Neutrophil (primary cell): ENCODE data around the gene B4GALT7.

Source experiments
- H3K27ac ChIP-seq: fragments of 200-600 bp; sonication (generic); 2 replicates; pipeline ENCODE4 v1.5.1; 2016; ENCODE audit warnings: mild to moderate bottlenecking, moderate library complexity
- H3K27me3 ChIP-seq: fragments of 200-600 bp; sonication (generic); 2 replicates; pipeline ENCODE4 v1.6.0; 2016; ENCODE audit warnings: mild to moderate bottlenecking
- H3K36me3 ChIP-seq: fragments of 200-600 bp; sonication (generic); 2 replicates; pipeline ENCODE4 v1.5.1; 2017
- H3K4me1 ChIP-seq, 2 experiments: fragments of 200-600 bp in 1 of 2; sonication (generic) in 1 of 2; 1 replicate in 1 of 2; 2 replicates in 1 of 2; pipeline versions ENCODE4 v1.5.1 to v1.6.1; 2013 to 2016; ENCODE audit warnings: low read depth in 1 of 2, low read length in 1 of 2, mild to moderate bottlenecking in 1 of 2, moderate library complexity in 1 of 2; ENCODE audit not compliant: control insufficient read depth in 1 of 2, insufficient read depth in 1 of 2
- H3K4me3 ChIP-seq, 2 experiments: fragments of 200-600 bp in 1 of 2; sonication (generic) in 1 of 2; 1 replicate in 1 of 2; 2 replicates in 1 of 2; pipeline ENCODE4 v1.5.1; 2013 to 2016; ENCODE audit warnings: low read depth in 1 of 2, low read length in 1 of 2, mild to moderate bottlenecking in 1 of 2, moderate library complexity in 1 of 2
- H3K9me3 ChIP-seq: fragments of 200-600 bp; sonication (generic); 2 replicates; pipeline ENCODE4 v1.5.1; 2016
- TF ChIP-seq, protein P1 (sequence below): fragments of 200-600 bp; sonication (generic); IDR thresholded peaks from 2 replicates; pipeline ENCODE4 v1.5.1; 2016; ENCODE audit warnings: antibody characterized with exemption

Gene B4GALT7

DNA sequence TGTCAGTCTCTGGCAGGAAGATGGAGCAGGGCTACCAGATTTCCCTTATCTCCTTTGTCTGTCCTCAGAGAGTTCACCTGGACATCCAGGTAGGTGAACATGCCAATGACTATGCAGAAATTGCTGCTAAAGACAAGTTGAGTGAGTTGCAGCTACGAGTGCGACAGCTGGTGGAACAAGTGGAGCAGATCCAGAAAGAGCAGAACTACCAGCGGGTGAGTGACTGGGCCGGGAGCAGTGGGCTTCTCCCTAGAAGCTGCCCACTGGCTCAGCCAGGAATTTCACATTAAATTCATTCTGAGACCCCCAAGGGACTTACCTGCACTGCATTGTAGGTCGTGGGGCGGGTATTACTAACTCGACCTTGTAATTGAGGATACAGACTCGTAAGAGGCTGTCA lies 5.9 kb upstream of the B4GALT7 start:
- Histone ChIP-seq H3K4me3 (no peak overlapping the region), H3K9me3 (no peaks in the 10 kb centered on the region), H3K27ac (no peak overlapping the region), H3K4me1 (peaks cover 22 to 24% of the 10 kb centered on the region in 2 experiments), H3K27me3 (peaks cover 33% of the 10 kb centered on the region), H3K36me3 (peaks cover 34% of the 10 kb centered on the region)
- TF ChIP-seq, protein P1, sequence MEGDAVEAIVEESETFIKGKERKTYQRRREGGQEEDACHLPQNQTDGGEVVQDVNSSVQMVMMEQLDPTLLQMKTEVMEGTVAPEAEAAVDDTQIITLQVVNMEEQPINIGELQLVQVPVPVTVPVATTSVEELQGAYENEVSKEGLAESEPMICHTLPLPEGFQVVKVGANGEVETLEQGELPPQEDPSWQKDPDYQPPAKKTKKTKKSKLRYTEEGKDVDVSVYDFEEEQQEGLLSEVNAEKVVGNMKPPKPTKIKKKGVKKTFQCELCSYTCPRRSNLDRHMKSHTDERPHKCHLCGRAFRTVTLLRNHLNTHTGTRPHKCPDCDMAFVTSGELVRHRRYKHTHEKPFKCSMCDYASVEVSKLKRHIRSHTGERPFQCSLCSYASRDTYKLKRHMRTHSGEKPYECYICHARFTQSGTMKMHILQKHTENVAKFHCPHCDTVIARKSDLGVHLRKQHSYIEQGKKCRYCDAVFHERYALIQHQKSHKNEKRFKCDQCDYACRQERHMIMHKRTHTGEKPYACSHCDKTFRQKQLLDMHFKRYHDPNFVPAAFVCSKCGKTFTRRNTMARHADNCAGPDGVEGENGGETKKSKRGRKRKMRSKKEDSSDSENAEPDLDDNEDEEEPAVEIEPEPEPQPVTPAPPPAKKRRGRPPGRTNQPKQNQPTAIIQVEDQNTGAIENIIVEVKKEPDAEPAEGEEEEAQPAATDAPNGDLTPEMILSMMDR: no peak

- H3K27me3 ChIP-seq: peaks cover 23% of the 10 kb centered on the region
- H3K27ac ChIP-seq: no peak overlapping the region
- TF ChIP-seq, protein P1: no peak
- no peaks in the 10 kb centered on the region for H3K9me3 ChIP-seq
- H3K4me1 ChIP-seq: peaks cover 23 to 26% of the 10 kb centered on the region in 2 experiments
- H3K4me3 ChIP-seq: no peak overlapping the region
- H3K36me3 ChIP-seq: peaks cover 34% of the 10 kb centered on the region
These were observed 4.8 kb upstream of the B4GALT7 start for GRCh38 chr5:177595026-177595585.

DNA sequence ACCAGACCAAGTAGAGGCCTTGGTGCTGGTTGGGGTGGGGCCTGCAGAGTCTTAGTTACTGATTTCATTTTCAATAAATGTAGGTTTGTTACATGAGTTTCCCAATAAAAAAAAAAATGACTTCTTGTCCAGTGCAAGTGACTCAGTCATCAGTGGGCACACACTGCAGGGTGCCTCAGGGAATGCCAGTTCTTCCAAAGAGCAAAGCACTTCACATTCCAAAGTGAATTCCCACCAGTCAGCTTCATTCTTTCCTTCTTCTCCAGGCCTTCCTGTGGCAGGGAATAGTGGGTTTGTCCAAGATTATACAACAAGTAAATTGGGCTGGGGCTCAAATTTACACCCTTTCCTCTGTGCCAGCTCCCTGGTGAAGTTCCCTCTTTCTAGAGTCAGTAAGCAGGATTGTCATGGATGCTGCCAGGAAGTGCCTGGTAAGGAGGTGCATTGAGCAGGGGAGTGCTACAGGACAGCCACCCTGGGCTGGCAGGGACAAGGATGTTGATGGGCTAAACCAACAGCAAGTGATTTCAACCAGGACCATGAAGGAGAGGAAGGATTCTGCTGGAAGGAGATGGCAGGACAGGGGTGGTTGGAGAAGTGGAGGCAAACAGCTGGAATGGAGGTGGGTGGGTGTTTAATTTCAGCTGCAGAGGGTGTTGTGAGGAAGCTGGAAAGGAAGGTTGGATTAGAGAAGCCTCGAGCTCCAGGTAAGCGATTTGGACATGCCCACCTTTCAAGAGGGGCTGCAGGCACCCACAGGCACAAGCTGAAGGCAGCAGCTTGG lies 3.7 kb upstream of the B4GALT7 start:
- TF ChIP-seq, protein P1: no peak

GRCh38 chr5:177596775-177597238 lies 3.1 kb upstream of the B4GALT7 start:
- TF ChIP-seq, protein P1: no peak
- Histone ChIP-seq H3K9me3 (no peaks in the 10 kb centered on the region), H3K4me1 (peaks cover 27 to 33% of the 10 kb centered on the region in 2 experiments), H3K27me3 (peaks cover 14% of the 10 kb centered on the region), H3K27ac (no peak overlapping the region), H3K4me3 (no peak overlapping the region), H3K36me3 (peaks cover 34% of the 10 kb centered on the region)

More for the DNA sequence above, 3.7 kb upstream of the B4GALT7 start:
- peaks cover 34% of the 10 kb centered on the region for H3K36me3 ChIP-seq
- H3K27me3 ChIP-seq: peaks cover 14% of the 10 kb centered on the region
- H3K9me3 ChIP-seq: no peaks in the 10 kb centered on the region
- H3K27ac ChIP-seq: no peak overlapping the region
- no peak overlapping the region for H3K4me3 ChIP-seq
- H3K4me1 ChIP-seq: peaks cover 32 to 37% of the 10 kb centered on the region in 2 experiments

DNA sequence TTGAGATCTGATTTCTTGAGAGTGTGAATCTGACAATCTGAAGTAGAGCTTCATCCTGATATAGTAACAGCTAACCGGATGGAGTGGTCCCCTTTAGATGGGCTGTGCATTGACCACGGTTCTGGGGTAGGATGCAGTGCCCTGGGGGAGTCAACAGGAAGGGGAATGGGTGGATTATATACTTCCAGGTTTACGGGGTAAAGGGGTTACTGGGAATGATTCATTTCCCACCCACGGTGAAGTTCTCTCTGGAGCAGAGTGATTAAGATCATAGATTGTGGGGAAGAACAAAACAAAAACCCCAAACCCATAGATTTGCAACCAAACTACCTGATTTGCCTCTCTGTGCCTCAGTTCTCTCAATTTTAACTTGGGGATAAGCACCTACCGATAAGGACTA lies 1.5 kb upstream of the B4GALT7 start:
- no peaks in the 10 kb centered on the region for H3K9me3 ChIP-seq
- peaks cover 33% of the 10 kb centered on the region for H3K36me3 ChIP-seq
- H3K27ac ChIP-seq: no peak overlapping the region
- TF ChIP-seq, protein P1: no peak
- peaks cover 14% of the 10 kb centered on the region for H3K27me3 ChIP-seq
- H3K4me3 ChIP-seq: peak overlapping the region in 1 of 2 experiments; percentile 12
- peaks cover 17 to 20% of the 10 kb centered on the region in 2 experiments for H3K4me1 ChIP-seq
